K562 (cell line): ENCODE results near the gene HNRNPA2B1. TPM values are rescaled to one million over a fixed set of nuclear protein-coding genes. Genes with fewer than 3 reads are reported as not detected.

Source experiments
- ARID2 ChIP-seq: fragments of 450-650 bp; IDR thresholded peaks from 2 replicates; pipeline ENCODE4 v1.6.1; 2017; ENCODE audit warnings: antibody characterized with exemption, mild to moderate bottlenecking
- ATF1 ChIP-seq, 2 experiments: fragments of 450-650 bp in 1 of 2; IDR thresholded peaks; 2 replicates each; pipeline ENCODE4 v1.6.1; 2016; ENCODE audit warnings: missing compliant biosample characterization in 1 of 2, missing genetic modification characterization in 1 of 2
- C11orf30 ChIP-seq: fragments of 450-650 bp; IDR thresholded peaks from 2 replicates; pipeline ENCODE4 v1.6.1; 2016; ENCODE audit warnings: low read depth, mild to moderate bottlenecking
- CBX2 ChIP-seq: fragments of 200-600 bp; sonication (generic); IDR thresholded peaks from one replicate; pipeline ENCODE4 v1.6.1; 2012; ENCODE audit warnings: mild to moderate bottlenecking, low read length, inconsistent platforms; ENCODE audit not compliant: insufficient read depth, poor library complexity, severe bottlenecking
- CTBP1 ChIP-seq: fragments of 450-650 bp; IDR thresholded peaks from 2 replicates; pipeline ENCODE4 v1.6.1; 2016; ENCODE audit warnings: borderline replicate concordance
- GABPB1 ChIP-seq: sonication (generic); formaldehyde crosslinking; IDR thresholded peaks from 2 replicates; pipeline ENCODE4 v1.8.0; 2022; ENCODE audit warnings: mild to moderate bottlenecking, missing genetic modification reagents
- GATAD2B ChIP-seq: fragments of 450-650 bp; IDR thresholded peaks from 2 replicates; pipeline ENCODE4 v1.6.1; 2017; ENCODE audit warnings: mild to moderate bottlenecking, borderline replicate concordance
- HNRNPUL1 ChIP-seq: fragments of 200-400 bp; formaldehyde crosslinking; IDR thresholded peaks from 2 replicates; pipeline ENCODE4 v1.6.1; 2017; ENCODE audit warnings: low read length
- LARP7 ChIP-seq: fragments of 450-650 bp; IDR thresholded peaks from 2 replicates; pipeline ENCODE4 v1.6.1; 2016
- MAFK ChIP-seq: IDR thresholded peaks from 2 replicates; pipeline ENCODE4 v1.6.1; 2011; ENCODE audit warnings: low read length, improper control_type of control experiment
- MED1 ChIP-seq: sonication (generic); formaldehyde crosslinking; IDR thresholded peaks from 2 replicates; pipeline ENCODE4 v1.8.1; 2023; ENCODE audit warnings: missing genetic modification reagents, borderline replicate concordance
- MTF1 ChIP-seq: fragments of 250-450 bp; sonication (Bioruptor Pico); IDR thresholded peaks from 2 replicates; pipeline ENCODE4 v1.9.0; 2021; ENCODE audit warnings: moderate library complexity, mild to moderate bottlenecking, inconsistent platforms, borderline replicate concordance
- NFYB ChIP-seq: IDR thresholded peaks from 2 replicates; pipeline ENCODE4 v1.6.1; 2011; ENCODE audit warnings: mild to moderate bottlenecking, moderate library complexity; ENCODE audit not compliant: insufficient read length; ENCODE audit errors: extremely low read depth
- NR1H2 ChIP-seq: sonication (generic); formaldehyde crosslinking; IDR thresholded peaks from 2 replicates; pipeline ENCODE4 v1.4.0; 2020; ENCODE audit warnings: mild to moderate bottlenecking, missing genetic modification reagents
- POLR2G ChIP-seq: fragments of 200-400 bp; formaldehyde crosslinking; IDR thresholded peaks from 2 replicates; pipeline ENCODE4 v1.6.1; 2017; ENCODE audit warnings: low read depth, mild to moderate bottlenecking, antibody characterized with exemption, low read length, moderate library complexity
- PTTG1 ChIP-seq: fragments of 450-650 bp; IDR thresholded peaks from 2 replicates; pipeline ENCODE4 v1.6.1; 2016; ENCODE audit warnings: low read depth, mild to moderate bottlenecking, missing genetic modification characterization, missing compliant biosample characterization
- RB1 ChIP-seq: fragments of 450-650 bp; IDR thresholded peaks from 2 replicates; pipeline ENCODE4 v1.6.1; 2017; ENCODE audit warnings: low read depth, mild to moderate bottlenecking
- RBBP5 ChIP-seq: fragments of 200-600 bp; sonication (generic); IDR thresholded peaks from 2 replicates; pipeline ENCODE4 v1.6.1; 2012; ENCODE audit warnings: borderline replicate concordance, mild to moderate bottlenecking, low read length, control low read depth, inconsistent platforms; ENCODE audit not compliant: insufficient read depth, poor library complexity, severe bottlenecking
- SMARCB1 ChIP-seq: IDR thresholded peaks from 2 replicates; pipeline ENCODE4 v1.6.1; 2011; ENCODE audit warnings: improper control_type of control experiment, low read depth; ENCODE audit not compliant: insufficient read length
- SRSF7 ChIP-seq: fragments of 200-400 bp; formaldehyde crosslinking; optimal IDR thresholded peaks from 2 replicates; pipeline ENCODE3; 2017; ENCODE audit warnings: mild to moderate bottlenecking, low read depth, low read length
- STAT5A ChIP-seq: IDR thresholded peaks from 2 replicates; pipeline ENCODE4 v1.6.1; 2012; ENCODE audit warnings: low read length, inconsistent platforms, borderline replicate concordance
- TEAD2 ChIP-seq: fragments of 450-650 bp; IDR thresholded peaks from 2 replicates; pipeline ENCODE4 v1.6.1; 2016; ENCODE audit warnings: missing genetic modification characterization, control low read depth, missing compliant biosample characterization
- U2AF1 ChIP-seq: fragments of 200-400 bp; formaldehyde crosslinking; optimal IDR thresholded peaks from 2 replicates; pipeline ENCODE3; 2017; ENCODE audit warnings: mild to moderate bottlenecking, low read depth, low read length, moderate library complexity
- ZNF12 ChIP-seq: sonication (generic); formaldehyde crosslinking; IDR thresholded peaks from 2 replicates; pipeline ENCODE4 v1.4.0; 2020; ENCODE audit warnings: mild to moderate bottlenecking, missing genetic modification reagents
- polyA plus RNA-seq, 8 experiments: library from polyadenylated mRNA; depleted of rRNA in 4 of 8; stranded (reverse) in 5 of 8; unstranded in 3 of 8; fragments of >200 nt; fragmentation: Nextera tagmentation in 2 of 8; fragmentation: Illumina TruSeq in 1 of 8; extraction: Ambion mirVana in 2 of 8; extraction: Trizol in 1 of 8; gene quantifications; 2 replicates each; pipeline versions ENCODE4 v1.2.1 to v1.2.3, GENCODE V29; 2011 to 2014; ENCODE audit warnings: inconsistent platforms in 1 of 8, missing spikeins in 1 of 8
- total RNA-seq, 7 experiments: library from RNA; depleted of rRNA in 6 of 7; stranded (reverse); fragments of >200 nt in 6 of 7; fragmentation: Illumina TruSeq in 2 of 7; extraction: Trizol in 2 of 7; gene quantifications; 2 replicates each; pipeline versions ENCODE4 v1.2.1 to v1.2.3, GENCODE V29; 2011 to 2021; ENCODE audit warnings: low replicate concordance in 1 of 7
- TF ChIP-seq, protein P1 (sequence below): fragments of 250-450 bp; sonication (Bioruptor Pico); IDR thresholded peaks from 2 replicates; pipeline ENCODE4 v1.8.0; 2021; ENCODE audit warnings: moderate library complexity, mild to moderate bottlenecking, inconsistent platforms
- TF ChIP-seq, protein P2 (sequence below): sonication (generic); formaldehyde crosslinking; IDR thresholded peaks from 2 replicates; pipeline ENCODE4 v1.8.0; 2022; ENCODE audit warnings: mild to moderate bottlenecking, missing genetic modification reagents

Gene HNRNPA2B1
- total and polyA plus RNA-seq, 9 of the 15 experiments (the other 6 are each of a cell fraction or from before 2014, with no cell fraction given) = 630 to 1,989 (median 865) TPM

DNA sequence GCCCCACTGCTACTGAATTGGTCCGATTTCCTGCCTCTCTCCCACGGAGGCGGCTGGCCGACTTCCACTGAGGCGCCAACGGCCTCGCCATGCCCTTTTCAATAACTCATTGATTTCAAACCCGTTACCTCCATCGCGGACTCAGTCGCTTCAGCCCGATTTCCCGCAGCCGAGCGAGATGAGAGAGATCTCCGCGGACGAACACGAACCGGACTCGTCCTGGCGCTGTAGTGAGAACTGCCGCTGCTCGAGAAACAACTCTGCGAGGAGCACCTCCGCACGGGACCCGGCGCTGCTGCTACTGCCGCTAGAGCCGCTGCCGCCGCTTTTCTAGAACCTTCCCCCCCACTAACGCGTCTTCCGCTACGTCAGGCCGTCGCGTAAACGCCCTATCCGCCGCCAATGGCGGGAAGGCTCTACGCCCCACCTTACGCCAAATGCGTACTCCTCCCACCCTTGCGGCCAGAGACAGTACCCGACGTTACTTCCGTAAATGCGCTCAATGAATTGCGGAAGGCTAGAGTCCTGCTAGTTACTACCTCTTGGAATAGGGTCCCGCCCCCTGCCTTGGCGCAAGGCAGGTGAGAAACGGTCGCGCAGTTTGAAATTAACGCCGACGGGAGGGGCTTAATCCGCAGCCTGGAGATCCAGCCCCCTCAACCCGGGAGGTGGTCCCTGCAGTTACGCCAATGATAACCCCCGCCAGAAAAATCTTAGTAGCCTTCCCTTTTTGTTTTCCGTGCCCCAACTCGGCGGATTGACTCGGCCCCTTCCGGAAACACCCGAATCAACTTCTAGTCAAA, at the start of gene HNRNPA2B1 (continued):
- TF ChIP-seq HNRNPUL1 (no peak), SRSF7 (no peak), LARP7 (peak; percentile 78; the same call in 1 of the 2 replicates), U2AF1 (peak; percentile 38), ZNF12 (CRISPR knock-in tag) (no peak), NR1H2 (CRISPR knock-in tag) (no peak), CBX2 (no peak), ARID2 (no peak), C11orf30 (no peak), ATF1 (CRISPR knock-in tag; IDR thresholded peaks at IDR 0.05) (no peak; the same call in none of the 2 replicates), ATF1 (tag; IDR thresholded peaks at IDR 0.05) (peak; percentile 97), TEAD2 (no peak), PTTG1 (tag) (no peak), POLR2G (peak; percentile 99), NFYB (no peak), CTBP1 (peak; percentile 72), STAT5A (no peak; the same call in 1 of the 2 replicates), RBBP5 (peak; percentile 52), MTF1 (CRISPR knock-in tag) (no peak), MAFK (no peak), SMARCB1 (no peak), RB1 (peak; percentile 79), GATAD2B (peak; percentile 51), MED1 (CRISPR knock-in tag) (no peak), GABPB1 (CRISPR knock-in tag) (peak; percentile 84)
- TF ChIP-seq, protein P1, sequence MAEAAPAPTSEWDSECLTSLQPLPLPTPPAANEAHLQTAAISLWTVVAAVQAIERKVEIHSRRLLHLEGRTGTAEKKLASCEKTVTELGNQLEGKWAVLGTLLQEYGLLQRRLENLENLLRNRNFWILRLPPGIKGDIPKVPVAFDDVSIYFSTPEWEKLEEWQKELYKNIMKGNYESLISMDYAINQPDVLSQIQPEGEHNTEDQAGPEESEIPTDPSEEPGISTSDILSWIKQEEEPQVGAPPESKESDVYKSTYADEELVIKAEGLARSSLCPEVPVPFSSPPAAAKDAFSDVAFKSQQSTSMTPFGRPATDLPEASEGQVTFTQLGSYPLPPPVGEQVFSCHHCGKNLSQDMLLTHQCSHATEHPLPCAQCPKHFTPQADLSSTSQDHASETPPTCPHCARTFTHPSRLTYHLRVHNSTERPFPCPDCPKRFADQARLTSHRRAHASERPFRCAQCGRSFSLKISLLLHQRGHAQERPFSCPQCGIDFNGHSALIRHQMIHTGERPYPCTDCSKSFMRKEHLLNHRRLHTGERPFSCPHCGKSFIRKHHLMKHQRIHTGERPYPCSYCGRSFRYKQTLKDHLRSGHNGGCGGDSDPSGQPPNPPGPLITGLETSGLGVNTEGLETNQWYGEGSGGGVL = no peak
- TF ChIP-seq, protein P2, sequence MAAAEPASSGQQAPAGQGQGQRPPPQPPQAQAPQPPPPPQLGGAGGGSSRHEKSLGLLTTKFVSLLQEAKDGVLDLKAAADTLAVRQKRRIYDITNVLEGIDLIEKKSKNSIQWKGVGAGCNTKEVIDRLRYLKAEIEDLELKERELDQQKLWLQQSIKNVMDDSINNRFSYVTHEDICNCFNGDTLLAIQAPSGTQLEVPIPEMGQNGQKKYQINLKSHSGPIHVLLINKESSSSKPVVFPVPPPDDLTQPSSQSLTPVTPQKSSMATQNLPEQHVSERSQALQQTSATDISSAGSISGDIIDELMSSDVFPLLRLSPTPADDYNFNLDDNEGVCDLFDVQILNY (CRISPR knock-in tag) = no peak
